ENCODE results near the gene EZH2. TPM values are rescaled to one million over a fixed set of nuclear protein-coding genes. Genes with fewer than 3 reads are reported as not detected.

EZH2 gene
- total RNA-seq, 1 experiment from 2014 or later: 35.4 TPM

- ChIA-PET POLR2A (no interaction called here), CTCF (no interaction called here)
- peaks cover 9% of the 10 kb centered on the region for H3K9me3 Mint-ChIP-seq
- no peak for ATAC-seq
- TF ChIP-seq, protein P1, sequence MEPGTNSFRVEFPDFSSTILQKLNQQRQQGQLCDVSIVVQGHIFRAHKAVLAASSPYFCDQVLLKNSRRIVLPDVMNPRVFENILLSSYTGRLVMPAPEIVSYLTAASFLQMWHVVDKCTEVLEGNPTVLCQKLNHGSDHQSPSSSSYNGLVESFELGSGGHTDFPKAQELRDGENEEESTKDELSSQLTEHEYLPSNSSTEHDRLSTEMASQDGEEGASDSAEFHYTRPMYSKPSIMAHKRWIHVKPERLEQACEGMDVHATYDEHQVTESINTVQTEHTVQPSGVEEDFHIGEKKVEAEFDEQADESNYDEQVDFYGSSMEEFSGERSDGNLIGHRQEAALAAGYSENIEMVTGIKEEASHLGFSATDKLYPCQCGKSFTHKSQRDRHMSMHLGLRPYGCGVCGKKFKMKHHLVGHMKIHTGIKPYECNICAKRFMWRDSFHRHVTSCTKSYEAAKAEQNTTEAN (CRISPR knock-in tag; IDR thresholded peaks at IDR 0.05): no peak
- TF ChIP-seq ZNF532 (CRISPR knock-in tag; IDR thresholded peaks at IDR 0.05; ENCODE audit: borderline replicate concordance) (no peak), ATF1 (CRISPR knock-in tag; IDR thresholded peaks at IDR 0.05) (no peak), SMAD3 (CRISPR knock-in tag; IDR thresholded peaks at IDR 0.05; ENCODE audit: borderline replicate concordance) (no peak), JAZF1 (CRISPR knock-in tag; IDR thresholded peaks at IDR 0.05) (no peak), FOXP4 (CRISPR knock-in tag; IDR thresholded peaks at IDR 0.05) (no peak), ZNF317 (CRISPR knock-in tag; IDR thresholded peaks at IDR 0.05; ENCODE audit: borderline replicate concordance, low read depth) (no peak), JUN (CRISPR knock-in tag; IDR thresholded peaks at IDR 0.05) (no peak)
- TF ChIP-seq, protein P2, sequence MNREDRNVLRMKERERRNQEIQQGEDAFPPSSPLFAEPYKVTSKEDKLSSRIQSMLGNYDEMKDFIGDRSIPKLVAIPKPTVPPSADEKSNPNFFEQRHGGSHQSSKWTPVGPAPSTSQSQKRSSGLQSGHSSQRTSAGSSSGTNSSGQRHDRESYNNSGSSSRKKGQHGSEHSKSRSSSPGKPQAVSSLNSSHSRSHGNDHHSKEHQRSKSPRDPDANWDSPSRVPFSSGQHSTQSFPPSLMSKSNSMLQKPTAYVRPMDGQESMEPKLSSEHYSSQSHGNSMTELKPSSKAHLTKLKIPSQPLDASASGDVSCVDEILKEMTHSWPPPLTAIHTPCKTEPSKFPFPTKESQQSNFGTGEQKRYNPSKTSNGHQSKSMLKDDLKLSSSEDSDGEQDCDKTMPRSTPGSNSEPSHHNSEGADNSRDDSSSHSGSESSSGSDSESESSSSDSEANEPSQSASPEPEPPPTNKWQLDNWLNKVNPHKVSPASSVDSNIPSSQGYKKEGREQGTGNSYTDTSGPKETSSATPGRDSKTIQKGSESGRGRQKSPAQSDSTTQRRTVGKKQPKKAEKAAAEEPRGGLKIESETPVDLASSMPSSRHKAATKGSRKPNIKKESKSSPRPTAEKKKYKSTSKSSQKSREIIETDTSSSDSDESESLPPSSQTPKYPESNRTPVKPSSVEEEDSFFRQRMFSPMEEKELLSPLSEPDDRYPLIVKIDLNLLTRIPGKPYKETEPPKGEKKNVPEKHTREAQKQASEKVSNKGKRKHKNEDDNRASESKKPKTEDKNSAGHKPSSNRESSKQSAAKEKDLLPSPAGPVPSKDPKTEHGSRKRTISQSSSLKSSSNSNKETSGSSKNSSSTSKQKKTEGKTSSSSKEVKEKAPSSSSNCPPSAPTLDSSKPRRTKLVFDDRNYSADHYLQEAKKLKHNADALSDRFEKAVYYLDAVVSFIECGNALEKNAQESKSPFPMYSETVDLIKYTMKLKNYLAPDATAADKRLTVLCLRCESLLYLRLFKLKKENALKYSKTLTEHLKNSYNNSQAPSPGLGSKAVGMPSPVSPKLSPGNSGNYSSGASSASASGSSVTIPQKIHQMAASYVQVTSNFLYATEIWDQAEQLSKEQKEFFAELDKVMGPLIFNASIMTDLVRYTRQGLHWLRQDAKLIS (CRISPR knock-in tag; IDR thresholded peaks at IDR 0.05; ENCODE audit: borderline replicate concordance): no peak
- TF ChIP-seq, protein P3, sequence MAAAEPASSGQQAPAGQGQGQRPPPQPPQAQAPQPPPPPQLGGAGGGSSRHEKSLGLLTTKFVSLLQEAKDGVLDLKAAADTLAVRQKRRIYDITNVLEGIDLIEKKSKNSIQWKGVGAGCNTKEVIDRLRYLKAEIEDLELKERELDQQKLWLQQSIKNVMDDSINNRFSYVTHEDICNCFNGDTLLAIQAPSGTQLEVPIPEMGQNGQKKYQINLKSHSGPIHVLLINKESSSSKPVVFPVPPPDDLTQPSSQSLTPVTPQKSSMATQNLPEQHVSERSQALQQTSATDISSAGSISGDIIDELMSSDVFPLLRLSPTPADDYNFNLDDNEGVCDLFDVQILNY (CRISPR knock-in tag; IDR thresholded peaks at IDR 0.05): no peak
- no peak overlapping the region for H3K4me3 Mint-ChIP-seq
- 0 out of 2 replicates have a peak overlapping the region, but pooled peaks have one; percentile 9 for H3K27ac Mint-ChIP-seq
- H3K27me3 Mint-ChIP-seq (ENCODE audit: low read depth): no peaks in the 10 kb centered on the region
- H3K36me3 Mint-ChIP-seq: no peaks in the 10 kb centered on the region; the same call in 1 of the 2 replicates
- no peak for DNase-seq (ENCODE audit: low spot score)
- peaks cover 7% of the 10 kb centered on the region for H3K4me1 Mint-ChIP-seq
Measured at GRCh38 chr7:148929176-148929575, 45.1 kb upstream of the EZH2 start.
